Endothelial cell (in vitro differentiated cells): ENCODE results near the gene PTPN21. TPM values are rescaled to one million over a fixed set of nuclear protein-coding genes. Genes with fewer than 3 reads are reported as not detected.

Experiments
- DNase-seq: peaks from one replicate; pipeline ENCODE4 v3.0.0; 2021; ENCODE audit warnings: low spot score
- H3K27ac Mint-ChIP-seq: one replicate; pipeline ENCODE4 v1.8.0; 2021; ENCODE audit warnings: mixed read lengths, inconsistent platforms; ENCODE audit not compliant: unreplicated experiment
- H3K27me3 Mint-ChIP-seq: one replicate; pipeline ENCODE4 v1.8.0; 2021; ENCODE audit warnings: mild to moderate bottlenecking, moderate library complexity, mixed read lengths, inconsistent platforms; ENCODE audit not compliant: unreplicated experiment
- H3K36me3 Mint-ChIP-seq: one replicate; pipeline ENCODE4 v1.8.0; 2021; ENCODE audit warnings: mild to moderate bottlenecking, low read depth, mixed read lengths, inconsistent platforms; ENCODE audit not compliant: unreplicated experiment
- H3K4me1 Mint-ChIP-seq: one replicate; pipeline ENCODE4 v1.8.0; 2021; ENCODE audit warnings: mild to moderate bottlenecking, mixed read lengths, inconsistent platforms; ENCODE audit not compliant: unreplicated experiment
- H3K4me3 Mint-ChIP-seq: one replicate; pipeline ENCODE4 v1.8.0; 2021; ENCODE audit warnings: mild to moderate bottlenecking, mixed read lengths, inconsistent platforms; ENCODE audit not compliant: unreplicated experiment
- H3K9me3 Mint-ChIP-seq: one replicate; pipeline ENCODE4 v1.8.0; 2021; ENCODE audit warnings: mixed read lengths, inconsistent platforms; ENCODE audit not compliant: unreplicated experiment
- CTCF ChIP-seq: fragments of 200-600 bp; sonication (generic); IDR thresholded peaks from one replicate; pipeline ENCODE4 v1.5.0; 2021; ENCODE audit warnings: antibody characterized with exemption; ENCODE audit not compliant: unreplicated experiment
- total RNA-seq: library from RNA; stranded (reverse); fragmentation: NEBNext Ultra II Directional; extraction: Animal tissue kit (Norgen Biotek cat#: 25700); gene quantifications from one replicate; pipeline ENCODE4 v1.2.1, GENCODE V29; 2021; ENCODE audit not compliant: unreplicated experiment

Gene PTPN21
- total RNA-seq, 1 donor from 2014 or later, result 22.1 TPM

GRCh38 chr14:88492272-88493089 lies 62.3 kb downstream of the PTPN21 start:
- Mint-ChIP-seq H3K36me3 (peaks cover 22% of the 10 kb centered on the region), H3K4me3 (no peak overlapping the region), H3K27ac (peak overlapping the region; percentile 15), H3K27me3 (peaks cover 1% of the 10 kb centered on the region), H3K9me3 (no peaks in the 10 kb centered on the region), H3K4me1 (peaks cover 5% of the 10 kb centered on the region)
- peak; percentile 97 for TF ChIP-seq CTCF
- peak; percentile 82 for DNase-seq

GRCh38 chr14:88490168-88490567 lies 64.6 kb downstream of the PTPN21 start:
- Mint-ChIP-seq H3K27ac (no peak overlapping the region), H3K9me3 (no peaks in the 10 kb centered on the region), H3K4me1 (peaks cover 7% of the 10 kb centered on the region), H3K36me3 (peaks cover 15% of the 10 kb centered on the region), H3K4me3 (no peak overlapping the region), H3K27me3 (peaks cover 1% of the 10 kb centered on the region)
- peak; percentile 24 for TF ChIP-seq CTCF
- DNase-seq, result no peak

DNA sequence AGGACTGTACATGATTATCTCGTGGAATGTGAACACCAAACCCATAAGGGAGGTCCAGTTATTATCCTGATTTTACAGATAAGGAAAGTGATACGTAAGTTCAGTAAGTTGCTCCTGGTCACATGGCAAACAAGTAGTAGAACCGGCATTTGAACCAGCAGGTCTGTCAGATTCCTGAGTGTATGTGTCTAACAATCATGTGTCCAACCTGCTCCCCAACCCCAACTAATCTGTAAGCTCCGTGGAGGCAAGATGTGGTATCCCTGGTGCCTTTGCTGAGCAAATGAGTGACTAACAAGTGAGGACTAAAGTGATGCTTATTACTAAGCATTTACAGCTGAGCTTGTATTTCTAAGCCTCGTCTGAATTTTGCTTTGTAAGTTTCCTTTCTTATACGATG lies 65.9 kb downstream of the PTPN21 start:
- Mint-ChIP-seq H3K4me3 (no peak overlapping the region), H3K9me3 (no peaks in the 10 kb centered on the region), H3K27me3 (no peaks in the 10 kb centered on the region), H3K4me1 (peaks cover 7% of the 10 kb centered on the region), H3K36me3 (peaks cover 9% of the 10 kb centered on the region), H3K27ac (no peak overlapping the region)
- DNase-seq, result no peak
- no peak for TF ChIP-seq CTCF

- Mint-ChIP-seq H3K27me3 (no peaks in the 10 kb centered on the region), H3K4me1 (peaks cover 3% of the 10 kb centered on the region), H3K36me3 (peaks cover 7% of the 10 kb centered on the region), H3K27ac (no peak overlapping the region), H3K4me3 (no peak overlapping the region), H3K9me3 (no peaks in the 10 kb centered on the region)
- DNase-seq, result no peak
- no peak for TF ChIP-seq CTCF
These were observed 66.7 kb downstream of the PTPN21 start for GRCh38 chr14:88488081-88488480.

GRCh38 chr14:88482524-88482923 lies 72.3 kb downstream of the PTPN21 start:
- no peak overlapping the region for H3K27ac Mint-ChIP-seq
- H3K36me3 Mint-ChIP-seq, result peaks cover 35% of the 10 kb centered on the region
- DNase-seq, result no peak
- peaks cover 6% of the 10 kb centered on the region for H3K4me1 Mint-ChIP-seq
- no peaks in the 10 kb centered on the region for H3K9me3 Mint-ChIP-seq
- no peak for TF ChIP-seq CTCF
- H3K4me3 Mint-ChIP-seq, result no peak overlapping the region
- H3K27me3 Mint-ChIP-seq, result peaks cover 6% of the 10 kb centered on the region
